Measurements from ENCODE around the gene ZFYVE28. TPM values are rescaled to one million over a fixed set of nuclear protein-coding genes. Genes with fewer than 3 reads are reported as not detected.
A peak's percentile ranks its signal among the peaks of the same experiment; 100 is the strongest.
"Not testable (repeated sequence)": the region's sequence is repeated elsewhere in the genome, so short reads cannot be mapped to it uniquely, and the experiment has no call there.

The ZFYVE28 gene
- total RNA-seq = 10 to 100 TPM; 29.6 to 31.6 TPM

GRCh38 chr4:2417765-2418649 lies at the start of gene ZFYVE28:
ZFYVE28 (minus strand) TSS chr4:2418645; CDS start chr4:2418323, 322 bp downstream.
- peak within 1 kb of the TSS; percentile 69 for H3K4me3 ChIP-seq
- intact Hi-C loops (cut with DNase I) = no loop called here
- H3K27ac ChIP-seq = peak within 1 kb of the TSS; percentile 40
- no peaks in the 10 kb centered on the region for H3K27me3 ChIP-seq
- no peaks in the 10 kb centered on the region for H3K9me3 ChIP-seq
- H3K9ac ChIP-seq (ENCODE audit: low read depth in 2 of 2, low read length in 2 of 2) = peak within 1 kb of the TSS; percentile 78 to 84
- no peaks in the 10 kb centered on the region for H3K36me3 ChIP-seq
- DNase-seq = peak; percentile 34
- TF ChIP-seq, protein P1, sequence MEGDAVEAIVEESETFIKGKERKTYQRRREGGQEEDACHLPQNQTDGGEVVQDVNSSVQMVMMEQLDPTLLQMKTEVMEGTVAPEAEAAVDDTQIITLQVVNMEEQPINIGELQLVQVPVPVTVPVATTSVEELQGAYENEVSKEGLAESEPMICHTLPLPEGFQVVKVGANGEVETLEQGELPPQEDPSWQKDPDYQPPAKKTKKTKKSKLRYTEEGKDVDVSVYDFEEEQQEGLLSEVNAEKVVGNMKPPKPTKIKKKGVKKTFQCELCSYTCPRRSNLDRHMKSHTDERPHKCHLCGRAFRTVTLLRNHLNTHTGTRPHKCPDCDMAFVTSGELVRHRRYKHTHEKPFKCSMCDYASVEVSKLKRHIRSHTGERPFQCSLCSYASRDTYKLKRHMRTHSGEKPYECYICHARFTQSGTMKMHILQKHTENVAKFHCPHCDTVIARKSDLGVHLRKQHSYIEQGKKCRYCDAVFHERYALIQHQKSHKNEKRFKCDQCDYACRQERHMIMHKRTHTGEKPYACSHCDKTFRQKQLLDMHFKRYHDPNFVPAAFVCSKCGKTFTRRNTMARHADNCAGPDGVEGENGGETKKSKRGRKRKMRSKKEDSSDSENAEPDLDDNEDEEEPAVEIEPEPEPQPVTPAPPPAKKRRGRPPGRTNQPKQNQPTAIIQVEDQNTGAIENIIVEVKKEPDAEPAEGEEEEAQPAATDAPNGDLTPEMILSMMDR (IDR thresholded peaks at IDR 0.05) = no peak
- H3K4me1 ChIP-seq = peaks cover 22% of the 10 kb centered on the region

DNA sequence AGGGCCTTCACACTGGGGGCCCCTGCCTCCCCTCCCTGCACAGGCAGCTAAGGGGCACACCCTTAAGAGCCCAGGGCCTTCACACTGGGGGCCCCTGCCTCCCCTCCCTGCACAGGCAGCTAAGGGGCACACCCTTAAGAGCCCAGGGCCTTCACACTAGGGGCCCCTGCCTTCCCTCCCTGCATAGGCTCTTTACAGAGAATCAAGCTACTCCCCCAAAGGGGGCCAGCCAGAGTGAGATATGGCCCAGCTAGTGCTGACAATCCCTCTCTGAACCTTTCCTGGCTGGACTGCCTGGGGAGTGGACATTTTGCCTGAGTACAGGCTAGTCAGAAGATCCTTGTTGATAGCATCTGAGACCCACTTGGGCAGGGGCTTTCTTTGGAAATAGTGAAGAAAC lies 47.1 kb upstream of the ZFYVE28 start:
- DNase-seq; H3K27me3 ChIP-seq; H3K4me1 ChIP-seq; H3K36me3 ChIP-seq; intact Hi-C loops (cut with DNase I); H3K27ac ChIP-seq; H3K9ac ChIP-seq (ENCODE audit: low read depth in 2 of 2, low read length in 2 of 2); H3K9me3 ChIP-seq; H3K4me3 ChIP-seq: not testable (repeated sequence)

GRCh38 chr4:2465032-2465431 lies 46.6 kb upstream of the ZFYVE28 start:
- TF ChIP-seq, protein P1 (IDR thresholded peaks at IDR 0.05) = no peak
- Histone ChIP-seq H3K4me3 (no peak overlapping the region), H3K9ac (ENCODE audit: low read depth in 2 of 2, low read length in 2 of 2) (no peak overlapping the region), H3K9me3 (no peaks in the 10 kb centered on the region), H3K4me1 (peaks cover 6% of the 10 kb centered on the region), H3K36me3 (no peaks in the 10 kb centered on the region), H3K27ac (no peak overlapping the region), H3K27me3 (no peaks in the 10 kb centered on the region)
- no peak for DNase-seq
- intact Hi-C loops (cut with DNase I) = no loop called here

GRCh38 chr4:2462992-2463762 lies 44.7 kb upstream of the ZFYVE28 start:
- DNase-seq = no peak
- no peaks in the 10 kb centered on the region for H3K9me3 ChIP-seq
- H3K4me1 ChIP-seq = peaks cover 6% of the 10 kb centered on the region
- H3K9ac ChIP-seq (ENCODE audit: low read depth in 2 of 2, low read length in 2 of 2) = no peak overlapping the region
- no peaks in the 10 kb centered on the region for H3K27me3 ChIP-seq
- peak overlapping the region; percentile 50 for H3K4me3 ChIP-seq
- H3K36me3 ChIP-seq = no peaks in the 10 kb centered on the region
- TF ChIP-seq, protein P1 (IDR thresholded peaks at IDR 0.05) = no peak
- no peak overlapping the region for H3K27ac ChIP-seq
- intact Hi-C loops (cut with DNase I) = no loop called here

GRCh38 chr4:2462218-2462991 lies 44.0 kb upstream of the ZFYVE28 start:
- TF ChIP-seq, protein P1 (IDR thresholded peaks at IDR 0.05) = peak; percentile 30
- Histone ChIP-seq H3K9me3 (no peaks in the 10 kb centered on the region), H3K27me3 (no peaks in the 10 kb centered on the region), H3K36me3 (no peaks in the 10 kb centered on the region), H3K4me1 (peaks cover 6% of the 10 kb centered on the region), H3K27ac (no peak overlapping the region), H3K9ac (ENCODE audit: low read depth in 2 of 2, low read length in 2 of 2) (peak overlapping the region in 1 of 2 donors; percentile 60), H3K4me3 (peak overlapping the region; percentile 50)
- DNase-seq = peak; percentile 55
- intact Hi-C loops (cut with DNase I) = no loop called here

Data from colonic mucosa (tissue), 4 donors.